CD4-positive, alpha-beta T cell (primary cell): ENCODE measurements around the gene RND2. TPM values are rescaled to one million over a fixed set of nuclear protein-coding genes. Genes with fewer than 3 reads are reported as not detected.

Experiments
- ATAC-seq: fragments of 200-7000 bp; cut with Tn5 transposase; one replicate; pipeline ENCODE4 v1.10.0; 2022; ENCODE audit warnings: mild to moderate bottlenecking; ENCODE audit not compliant: poor library complexity
- CTCF ChIA-PET: fragments of 350-600 bp; sonication (Branson Sonifier 250); formaldehyde crosslinking; loops from one replicate; lab custom pipeline; 2021; ENCODE audit warnings: antibody characterized with exemption, inconsistent platforms; lab: Charles Lee
- POLR2A ChIA-PET: fragments of 350-600 bp; sonication (Branson Sonifier 250); formaldehyde crosslinking; loops from one replicate; lab custom pipeline; 2021; ENCODE audit warnings: antibody characterized with exemption, inconsistent platforms; lab: Charles Lee
- DNase-seq, 14 experiments: peaks; one replicate each; pipeline ENCODE4 v3.0.0-alpha.2; 2013 to 2020; ENCODE audit warnings: mixed read lengths in 2 of 14
- H3K27ac ChIP-seq, 2 donors: one replicate each; pipeline versions ENCODE4 v1.5.1 to v1.7.0; 2013; ENCODE audit warnings: low read length in 2 of 2, low read depth in 1 of 2, mild to moderate bottlenecking in 1 of 2
- H3K27me3 ChIP-seq, 2 experiments: 1 replicate in 1 of 2; 2 replicates in 1 of 2; pipeline versions ENCODE4 v1.6.1 to v1.7.0; 2013; ENCODE audit warnings: low read length in 2 of 2, control low read depth in 1 of 2, mild to moderate bottlenecking in 1 of 2, moderate library complexity in 1 of 2; ENCODE audit not compliant: insufficient read depth in 2 of 2, control insufficient read depth in 1 of 2
- H3K36me3 ChIP-seq: one replicate; pipeline ENCODE4 v1.6.1; 2013; ENCODE audit warnings: low read length, control low read depth; ENCODE audit not compliant: insufficient read depth
- H3K4me1 ChIP-seq: one replicate; pipeline ENCODE4 v1.6.1; 2013; ENCODE audit warnings: low read length, control low read depth; ENCODE audit not compliant: insufficient read depth
- H3K4me3 ChIP-seq: one replicate; pipeline ENCODE4 v1.5.1; 2013; ENCODE audit warnings: mild to moderate bottlenecking, low read length, moderate library complexity
- H3K9me3 ChIP-seq, 2 experiments: 1 replicate in 1 of 2; 2 replicates in 1 of 2; pipeline versions ENCODE4 v1.6.1 to v1.7.0; 2013; ENCODE audit warnings: low read length in 2 of 2, mild to moderate bottlenecking in 2 of 2, control low read depth in 1 of 2, moderate library complexity in 1 of 2; ENCODE audit not compliant: control insufficient read depth in 1 of 2, insufficient read depth in 1 of 2
- H3K27ac Mint-ChIP-seq: one replicate; pipeline ENCODE4 v1.8.0; 2020; ENCODE audit warnings: mixed read lengths
- H3K27me3 Mint-ChIP-seq: one replicate; pipeline ENCODE4 v1.8.0; 2021; ENCODE audit warnings: mixed read lengths
- H3K36me3 Mint-ChIP-seq: one replicate; pipeline ENCODE4 v1.8.0; 2021; ENCODE audit warnings: low read depth, mixed read lengths
- H3K4me1 Mint-ChIP-seq: one replicate; pipeline ENCODE4 v1.8.0; 2021; ENCODE audit warnings: low read depth, mixed read lengths
- H3K4me3 Mint-ChIP-seq: one replicate; pipeline ENCODE4 v1.8.0; 2020; ENCODE audit warnings: mild to moderate bottlenecking, mixed read lengths
- H3K9me3 Mint-ChIP-seq: one replicate; pipeline ENCODE4 v1.8.0; 2020; ENCODE audit warnings: mixed read lengths
- CTCF ChIP-seq: fragments of 200-600 bp; IDR thresholded peaks from one replicate; pipeline ENCODE4 v1.8.0; 2022; ENCODE audit warnings: antibody characterized with exemption, mild to moderate bottlenecking
- intact Hi-C, 2 experiments: fragments of 100-400 bp; cut with DNase I in 1 of 2; cut with micrococcal nuclease in 1 of 2; formaldehyde crosslinking; loops; one replicate each; pipeline versions ENCODE4 v1.15.1 to v1.9.0; 2023 to 2025; cut with DNase I, micrococcal nuclease
- total RNA-seq, 174 experiments: library from RNA in 2 of 174; stranded (reverse) in 2 of 174; gene quantifications; one replicate each; pipeline ENCODE4 v1.2.3 and lab custom pipeline; 2021 to 2026

Gene RND2
- total RNA-seq, 2 experiments from 2014 or later = 0.27 to 0.28 TPM

GRCh38 chr17:43014649-43015542, 10.1 kb upstream of the RND2 start:
- CTCF ChIA-PET = no interaction called here
- no peak overlapping the region for H3K4me3 Mint-ChIP-seq
- Histone ChIP-seq H3K4me1 (peaks cover 13% of the 10 kb centered on the region), H3K36me3 (peaks cover 37% of the 10 kb centered on the region), H3K4me3 (no peak overlapping the region), H3K27ac (no peak overlapping the region), H3K27me3 (no peaks in the 10 kb centered on the region), H3K9me3 (no peaks in the 10 kb centered on the region)
- no peaks in the 10 kb centered on the region for H3K27me3 Mint-ChIP-seq
- no peak for TF ChIP-seq CTCF
- no peak for DNase-seq
- H3K9me3 Mint-ChIP-seq = no peaks in the 10 kb centered on the region
- intact Hi-C loops = no loop called here
- peaks cover 48% of the 10 kb centered on the region for H3K36me3 Mint-ChIP-seq
- peak overlapping the region; percentile 49 for H3K27ac Mint-ChIP-seq
- no peak for ATAC-seq
- peaks cover 38% of the 10 kb centered on the region for H3K4me1 Mint-ChIP-seq
- POLR2A ChIA-PET = interaction anchor here (1.0 kb wide), 1 partner anchor 17 kb away, joined by 3 read pairs; no protein-coding TSS in a partner anchor

- ATAC-seq = no peak
- peaks cover 17% of the 10 kb centered on the region for H3K4me1 ChIP-seq
- Mint-ChIP-seq H3K36me3 (peaks cover 44% of the 10 kb centered on the region), H3K9me3 (no peaks in the 10 kb centered on the region), H3K27ac (peak overlapping the region; percentile 49), H3K4me3 (no peak overlapping the region), H3K27me3 (no peaks in the 10 kb centered on the region), H3K4me1 (peaks cover 37% of the 10 kb centered on the region)
- CTCF ChIA-PET = no interaction called here
- DNase-seq = no peak
- H3K27me3 ChIP-seq = no peaks in the 10 kb centered on the region
- H3K9me3 ChIP-seq = no peaks in the 10 kb centered on the region
- POLR2A ChIA-PET = interaction anchor here (1.0 kb wide), 1 partner anchor 18 kb away, joined by 3 read pairs; no protein-coding TSS in a partner anchor
- no peak overlapping the region for H3K4me3 ChIP-seq
- peaks cover 37% of the 10 kb centered on the region for H3K36me3 ChIP-seq
- H3K27ac ChIP-seq = no peak overlapping the region
- no peak for TF ChIP-seq CTCF
- intact Hi-C loops = no loop called here
Measured at GRCh38 chr17:43015579-43015978, 9.5 kb upstream of the RND2 start.

- DNase-seq (no peak), ATAC-seq (no peak)
- Histone ChIP-seq H3K27me3 (no peaks in the 10 kb centered on the region), H3K36me3 (peaks cover 33% of the 10 kb centered on the region), H3K9me3 (no peaks in the 10 kb centered on the region), H3K27ac (no peak overlapping the region), H3K4me1 (peaks cover 24% of the 10 kb centered on the region), H3K4me3 (no peak overlapping the region)
- CTCF ChIA-PET = no interaction called here
- Mint-ChIP-seq H3K9me3 (no peaks in the 10 kb centered on the region), H3K36me3 (peaks cover 42% of the 10 kb centered on the region), H3K27ac (no peak overlapping the region), H3K4me3 (no peak overlapping the region), H3K27me3 (no peaks in the 10 kb centered on the region), H3K4me1 (peaks cover 39% of the 10 kb centered on the region)
- intact Hi-C loops = no loop called here
- POLR2A ChIA-PET = no interaction called here
- TF ChIP-seq CTCF = no peak
Measured at GRCh38 chr17:43016216-43016615, 8.8 kb upstream of the RND2 start.
